Activated T-helper 17 cell treated with anti-CD3 and anti-CD28 coated beads, Interleukin-2, amount 50 U/mL, for 72 hours (primary cell): ENCODE results near the gene NPAS3. TPM values are rescaled to one million over a fixed set of nuclear protein-coding genes. Genes with fewer than 3 reads are reported as not detected.
"Not testable (repeated sequence)": the region's sequence is repeated elsewhere in the genome, so short reads cannot be mapped to it uniquely, and the experiment has no call there.

Experiments
- ATAC-seq: fragments of 150-1000 bp; cut with Tn5 transposase; replicated peaks from 2 replicates; pipeline ENCODE4 v1.10.0; 2021; ENCODE audit warnings: mild to moderate bottlenecking, moderate library complexity
- H3K27ac Mint-ChIP-seq: one replicate; pipeline ENCODE4 v1.8.0; 2022; ENCODE audit warnings: mixed read lengths
- H3K27me3 Mint-ChIP-seq: one replicate; pipeline ENCODE4 v1.8.0; 2022; ENCODE audit warnings: mixed read lengths
- H3K36me3 Mint-ChIP-seq: one replicate; pipeline ENCODE4 v1.8.0; 2022; ENCODE audit warnings: low read depth, mild to moderate bottlenecking, mixed read lengths
- H3K4me1 Mint-ChIP-seq: one replicate; pipeline ENCODE4 v1.8.0; 2022; ENCODE audit warnings: mixed read lengths
- H3K4me3 Mint-ChIP-seq: one replicate; pipeline ENCODE4 v1.8.0; 2022; ENCODE audit warnings: mild to moderate bottlenecking, mixed read lengths
- H3K9me3 Mint-ChIP-seq: one replicate; pipeline ENCODE4 v1.8.0; 2022; ENCODE audit warnings: mixed read lengths
- total RNA-seq, 2 donors: library from RNA; stranded (reverse); gene quantifications; one replicate each; pipeline ENCODE4 v1.2.3, GENCODE V29; 2022

Gene NPAS3
- total RNA-seq, 2 donors from 2014 or later = not detected

DNA sequence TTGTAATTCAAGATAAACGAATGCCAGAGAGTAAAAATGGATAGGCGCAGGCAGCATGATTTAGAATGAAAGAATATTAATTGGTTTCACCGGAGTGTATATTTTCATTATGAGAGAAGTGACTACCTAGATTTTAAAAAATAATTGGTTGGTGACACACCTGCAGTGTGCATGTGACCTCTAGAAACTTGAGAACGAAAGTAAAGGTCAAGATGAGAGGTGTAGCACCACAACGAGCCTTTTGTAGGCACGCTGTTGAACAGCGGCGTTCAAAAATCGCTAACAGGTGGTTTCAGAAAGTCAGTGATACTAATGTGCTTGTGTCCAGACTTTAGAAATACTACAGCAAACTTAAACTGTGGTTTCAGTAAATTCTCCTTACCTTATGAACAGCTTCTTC is 123.8 kb downstream of the NPAS3 start:
- no peak for ATAC-seq
- no peaks in the 10 kb centered on the region for H3K4me1 Mint-ChIP-seq
- peaks cover 6% of the 10 kb centered on the region for H3K27me3 Mint-ChIP-seq
- H3K36me3 Mint-ChIP-seq = no peaks in the 10 kb centered on the region
- H3K27ac Mint-ChIP-seq = no peak overlapping the region
- H3K4me3 Mint-ChIP-seq = no peak overlapping the region
- H3K9me3 Mint-ChIP-seq = no peaks in the 10 kb centered on the region

DNA sequence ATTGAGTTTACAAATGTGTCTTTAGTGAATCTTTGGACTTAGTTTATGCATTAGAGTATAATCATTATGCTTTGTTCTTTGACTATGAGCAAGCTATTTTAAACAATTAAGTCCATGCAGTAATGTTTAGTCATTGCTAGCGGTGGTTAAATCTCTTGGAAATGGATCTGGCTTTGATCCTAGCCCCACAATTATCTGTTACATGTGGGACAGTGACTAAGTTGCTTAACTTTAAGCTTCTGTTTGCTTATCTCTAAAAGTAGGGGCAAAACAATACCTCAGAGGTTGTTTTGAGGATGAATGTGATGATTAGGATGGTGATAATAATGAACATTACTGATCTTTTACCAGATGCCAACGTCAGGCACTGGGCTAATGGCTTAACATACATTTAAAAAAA is 124.2 kb downstream of the NPAS3 start:
- no peaks in the 10 kb centered on the region for H3K4me1 Mint-ChIP-seq
- H3K27me3 Mint-ChIP-seq = peaks cover 6% of the 10 kb centered on the region
- H3K4me3 Mint-ChIP-seq = no peak overlapping the region
- ATAC-seq = no peak
- H3K27ac Mint-ChIP-seq = no peak overlapping the region
- H3K9me3 Mint-ChIP-seq = no peaks in the 10 kb centered on the region
- H3K36me3 Mint-ChIP-seq = no peaks in the 10 kb centered on the region

DNA sequence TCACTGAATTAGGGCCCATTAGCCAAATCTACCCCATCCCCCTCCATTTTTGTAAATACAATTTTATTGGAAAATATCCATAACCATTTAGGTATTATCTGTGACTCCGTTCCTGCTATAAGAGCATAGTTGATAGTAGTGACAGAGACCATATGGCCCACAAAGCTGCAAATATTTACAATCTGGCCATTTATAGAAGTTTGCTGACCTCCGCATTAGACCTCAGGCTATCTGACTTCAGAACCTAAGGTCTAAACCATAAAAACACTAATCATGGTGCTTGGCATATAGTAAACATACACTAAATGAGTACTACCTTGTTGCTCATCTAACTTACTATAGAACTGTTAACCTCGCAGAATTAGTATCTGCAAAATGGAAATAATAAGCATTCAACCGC is 124.8 kb downstream of the NPAS3 start:
- Mint-ChIP-seq H3K9me3 (no peaks in the 10 kb centered on the region), H3K4me3 (no peak overlapping the region), H3K27ac (no peak overlapping the region), H3K36me3 (no peaks in the 10 kb centered on the region), H3K27me3 (peaks cover 6% of the 10 kb centered on the region), H3K4me1 (no peaks in the 10 kb centered on the region)
- ATAC-seq = no peak

DNA sequence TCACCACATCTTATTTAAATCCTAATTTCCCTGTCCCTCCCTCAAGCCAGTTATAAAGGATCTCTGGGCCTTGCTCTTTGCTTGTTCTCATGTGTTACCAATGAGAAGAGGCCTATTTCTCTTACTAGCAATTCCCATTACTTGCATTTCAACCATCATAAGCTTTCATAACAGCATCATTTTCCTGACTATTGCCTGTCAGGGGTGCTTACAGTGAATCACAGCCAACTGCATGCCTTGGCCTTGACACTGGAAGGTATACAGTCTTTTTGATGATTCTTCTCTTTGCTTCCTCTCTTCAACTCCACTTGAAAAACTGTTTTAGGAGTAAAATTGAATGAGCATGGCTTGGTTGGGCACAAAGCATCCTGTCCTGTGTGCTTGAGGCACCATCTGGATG is 127.0 kb downstream of the NPAS3 start:
- H3K36me3 Mint-ChIP-seq = no peaks in the 10 kb centered on the region
- no peak overlapping the region for H3K27ac Mint-ChIP-seq
- ATAC-seq = no peak
- H3K4me3 Mint-ChIP-seq = no peak overlapping the region
- H3K9me3 Mint-ChIP-seq = no peaks in the 10 kb centered on the region
- no peaks in the 10 kb centered on the region for H3K4me1 Mint-ChIP-seq
- peaks cover 3% of the 10 kb centered on the region for H3K27me3 Mint-ChIP-seq

DNA sequence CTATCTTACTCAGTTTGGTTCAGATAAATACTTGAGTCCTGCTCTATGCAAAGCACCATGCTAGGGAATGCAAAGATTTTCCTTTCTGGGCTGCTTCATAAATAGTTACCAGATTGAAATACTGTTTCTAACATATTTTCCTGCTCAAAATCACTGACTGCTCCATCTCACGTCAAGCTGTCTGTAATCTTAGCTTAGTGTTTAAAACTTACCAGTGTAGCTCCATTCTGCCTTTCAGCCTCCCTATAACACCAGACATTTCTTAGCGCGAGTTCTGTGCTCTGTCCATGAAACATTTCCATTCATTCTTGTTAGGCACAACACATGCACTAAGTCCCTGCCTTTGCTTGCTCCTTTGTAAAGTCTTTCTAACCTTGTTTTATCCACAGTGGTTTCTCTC is 129.4 kb downstream of the NPAS3 start:
- no peak for ATAC-seq
- Mint-ChIP-seq H3K27me3 (no peaks in the 10 kb centered on the region), H3K9me3 (no peaks in the 10 kb centered on the region), H3K4me3 (no peak overlapping the region), H3K27ac (no peak overlapping the region), H3K36me3 (no peaks in the 10 kb centered on the region), H3K4me1 (no peaks in the 10 kb centered on the region)

DNA sequence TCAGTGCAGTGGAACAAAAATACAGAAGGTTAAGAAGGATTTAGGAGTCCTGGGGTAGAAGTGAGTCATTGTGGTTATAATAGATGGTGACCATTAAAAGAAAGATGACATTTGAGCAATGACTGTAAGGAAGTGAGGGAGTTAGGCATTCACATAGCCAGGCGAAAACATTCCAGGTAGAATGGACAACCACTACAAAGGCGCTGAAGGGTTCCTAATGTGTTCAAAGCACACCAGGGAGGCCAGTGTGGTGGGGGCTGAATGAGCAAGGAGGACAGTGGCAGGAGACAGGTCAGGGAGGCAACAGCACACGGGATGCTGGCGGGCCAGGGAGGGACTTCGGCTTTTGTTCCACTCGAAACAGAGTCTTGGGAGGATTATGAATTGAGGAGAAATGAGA is 129.9 kb downstream of the NPAS3 start:
- ATAC-seq = no peak
- H3K4me3 Mint-ChIP-seq = no peak overlapping the region
- H3K9me3 Mint-ChIP-seq = no peaks in the 10 kb centered on the region
- H3K36me3 Mint-ChIP-seq = no peaks in the 10 kb centered on the region
- H3K27ac Mint-ChIP-seq = no peak overlapping the region
- H3K27me3 Mint-ChIP-seq = peaks cover 3% of the 10 kb centered on the region
- H3K4me1 Mint-ChIP-seq = no peaks in the 10 kb centered on the region

DNA sequence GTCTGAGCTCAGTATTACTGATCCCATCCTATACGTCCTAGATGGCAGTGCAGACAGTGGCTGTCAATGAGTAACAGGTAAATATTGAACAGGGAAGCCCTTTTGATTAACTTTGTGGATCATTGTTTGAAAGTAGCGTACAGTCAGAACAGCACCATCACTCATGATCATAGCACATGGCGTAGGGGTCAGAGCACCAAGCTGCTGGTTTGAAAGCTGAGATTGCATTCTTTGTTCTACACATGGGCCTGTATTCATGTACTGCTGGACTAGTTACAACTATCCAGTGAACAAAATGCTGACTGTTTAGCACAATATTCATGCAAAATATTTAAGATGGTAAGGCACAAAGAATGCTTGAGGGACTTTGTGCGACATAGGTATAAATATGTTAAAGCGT is 131.8 kb downstream of the NPAS3 start:
- H3K4me1 Mint-ChIP-seq = no peaks in the 10 kb centered on the region
- H3K9me3 Mint-ChIP-seq = no peaks in the 10 kb centered on the region
- H3K4me3 Mint-ChIP-seq = no peak overlapping the region
- no peak for ATAC-seq
- no peak overlapping the region for H3K27ac Mint-ChIP-seq
- peaks cover 3% of the 10 kb centered on the region for H3K27me3 Mint-ChIP-seq
- no peaks in the 10 kb centered on the region for H3K36me3 Mint-ChIP-seq

DNA sequence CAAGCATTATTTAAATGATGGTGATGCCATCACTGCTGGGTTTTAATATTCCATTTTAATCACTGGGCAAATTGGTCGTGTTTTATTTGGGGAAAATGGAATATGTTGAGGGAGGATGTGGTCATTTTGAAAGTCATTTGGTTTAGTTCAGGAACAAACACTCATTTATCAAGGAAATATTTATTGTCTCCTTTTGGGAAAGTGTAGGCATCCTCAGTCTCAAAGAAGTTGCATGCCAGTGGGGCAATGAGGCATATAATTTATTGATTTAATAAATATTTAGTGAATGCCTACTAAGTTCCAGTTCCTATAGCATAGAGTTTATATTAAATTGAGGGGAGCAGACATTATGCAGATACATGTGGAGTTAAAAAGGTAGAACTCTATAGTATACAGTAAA is 134.3 kb downstream of the NPAS3 start:
- Mint-ChIP-seq H3K4me1 (no peaks in the 10 kb centered on the region), H3K9me3 (no peaks in the 10 kb centered on the region), H3K27ac (no peak overlapping the region), H3K4me3 (no peak overlapping the region), H3K27me3 (peaks cover 3% of the 10 kb centered on the region), H3K36me3 (no peaks in the 10 kb centered on the region)
- ATAC-seq = no peak

DNA sequence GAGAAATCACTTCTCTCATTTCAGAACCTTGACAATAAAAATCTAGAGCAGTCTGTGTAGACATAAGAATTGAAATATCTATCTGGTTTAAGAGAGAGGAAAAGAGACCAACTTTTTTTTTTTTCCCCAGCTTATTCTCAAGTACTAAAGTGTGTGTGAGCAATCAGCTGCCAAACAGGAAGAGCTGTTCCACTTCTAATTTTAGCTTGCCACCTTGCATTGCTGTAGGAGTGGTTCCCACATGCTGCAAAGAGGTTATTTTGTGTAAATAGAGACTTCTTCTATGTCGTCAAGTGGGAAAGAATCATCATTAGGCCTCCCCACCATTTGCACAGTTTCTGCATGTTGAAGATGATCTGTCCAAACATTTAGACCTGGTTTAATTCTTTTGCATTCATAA is 142.6 kb downstream of the NPAS3 start:
- no peak overlapping the region for H3K27ac Mint-ChIP-seq
- no peaks in the 10 kb centered on the region for H3K9me3 Mint-ChIP-seq
- H3K36me3 Mint-ChIP-seq = no peaks in the 10 kb centered on the region
- no peak overlapping the region for H3K4me3 Mint-ChIP-seq
- peaks cover 3% of the 10 kb centered on the region for H3K27me3 Mint-ChIP-seq
- no peaks in the 10 kb centered on the region for H3K4me1 Mint-ChIP-seq
- no peak for ATAC-seq

DNA sequence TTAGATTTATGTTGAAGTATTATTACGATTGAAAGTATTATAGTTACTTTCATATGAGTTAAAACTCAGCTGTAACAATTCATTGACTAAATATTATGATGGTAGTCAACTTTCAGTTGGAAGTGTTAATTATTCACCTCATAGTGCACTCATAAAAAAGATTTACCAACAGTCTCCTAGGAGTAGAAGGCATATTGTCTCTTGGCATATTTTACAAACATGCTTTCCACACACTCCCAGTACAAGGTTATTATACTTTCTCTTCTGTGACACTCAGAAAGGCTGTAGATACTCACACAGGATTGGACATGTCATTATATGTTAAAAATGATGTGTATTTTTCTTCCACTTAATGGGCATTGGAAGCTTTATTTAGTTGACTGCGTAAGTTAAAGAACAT is 147.1 kb downstream of the NPAS3 start:
- ATAC-seq = no peak
- H3K4me3 Mint-ChIP-seq = no peak overlapping the region
- H3K9me3 Mint-ChIP-seq = peaks cover 5% of the 10 kb centered on the region
- H3K27me3 Mint-ChIP-seq = peaks cover 3% of the 10 kb centered on the region
- no peaks in the 10 kb centered on the region for H3K36me3 Mint-ChIP-seq
- no peak overlapping the region for H3K27ac Mint-ChIP-seq
- H3K4me1 Mint-ChIP-seq = no peaks in the 10 kb centered on the region

DNA sequence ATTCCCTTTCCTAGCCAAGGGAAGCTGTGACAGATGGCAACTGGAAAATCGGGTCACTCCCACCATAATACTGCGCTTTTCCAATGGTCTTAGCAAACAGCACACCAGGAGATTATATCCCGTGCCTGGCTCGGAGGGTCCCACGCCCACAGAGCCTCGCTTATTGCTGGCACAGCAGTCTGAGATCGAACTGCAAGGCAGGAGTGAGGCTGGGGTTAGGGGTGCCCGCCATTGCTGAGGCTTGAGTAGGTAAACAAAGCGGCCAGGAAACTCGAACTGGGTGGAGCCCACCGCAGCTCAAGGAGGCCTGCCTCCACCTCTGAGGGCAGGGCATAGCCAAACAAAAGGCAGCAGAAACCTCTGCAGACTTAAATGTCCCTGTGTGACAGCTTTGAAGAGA is 149.6 kb downstream of the NPAS3 start:
- not testable (repeated sequence) for H3K9me3 Mint-ChIP-seq, H3K27me3 Mint-ChIP-seq, H3K36me3 Mint-ChIP-seq, H3K4me3 Mint-ChIP-seq, ATAC-seq, H3K4me1 Mint-ChIP-seq, H3K27ac Mint-ChIP-seq

DNA sequence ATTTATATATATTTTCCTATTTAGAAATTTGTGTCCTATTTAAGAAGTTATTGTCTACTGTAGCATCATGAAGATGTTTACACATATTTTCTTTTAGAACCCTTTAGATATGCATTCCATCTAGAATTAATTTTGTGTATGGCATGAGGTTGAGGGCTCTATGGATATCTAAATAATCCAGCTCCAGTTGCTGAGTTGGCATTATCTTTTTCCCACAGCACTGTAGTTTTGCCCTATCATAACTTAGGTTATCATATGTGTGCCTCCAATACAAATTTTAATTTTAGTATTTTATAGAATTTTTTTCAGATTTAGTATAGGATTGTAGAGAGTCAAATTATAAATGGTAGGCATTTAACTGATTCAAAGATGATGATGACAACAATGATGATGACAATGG is 159.3 kb downstream of the NPAS3 start:
- no peak for ATAC-seq

DNA sequence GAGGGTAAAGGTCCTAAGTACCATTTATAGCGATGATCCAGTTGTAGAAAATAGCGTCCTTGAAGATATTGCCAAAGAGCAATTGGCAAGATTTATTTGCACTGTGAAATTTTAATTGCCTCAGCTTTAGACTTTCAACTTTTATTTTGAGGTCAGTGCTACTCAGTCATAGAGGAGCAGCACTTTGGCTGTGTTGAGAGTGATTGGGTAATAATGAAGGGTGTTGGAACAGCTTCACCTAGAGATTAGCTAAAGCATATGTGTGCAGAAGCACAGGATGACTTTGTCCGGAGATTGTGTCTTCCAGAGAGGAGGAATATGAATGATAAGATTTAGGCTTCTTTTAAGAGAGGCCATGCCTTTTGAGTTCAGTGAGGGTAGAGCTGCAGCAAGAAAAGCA is 164.8 kb downstream of the NPAS3 start:
- no peaks in the 10 kb centered on the region for H3K27me3 Mint-ChIP-seq

More for the DNA sequence above, 159.3 kb downstream of the NPAS3 start:
- H3K36me3 Mint-ChIP-seq = no peaks in the 10 kb centered on the region
- H3K4me3 Mint-ChIP-seq = no peak overlapping the region
- H3K9me3 Mint-ChIP-seq = peaks cover 4% of the 10 kb centered on the region
- H3K27ac Mint-ChIP-seq = no peak overlapping the region
- H3K4me1 Mint-ChIP-seq = no peaks in the 10 kb centered on the region
- no peaks in the 10 kb centered on the region for H3K27me3 Mint-ChIP-seq

DNA sequence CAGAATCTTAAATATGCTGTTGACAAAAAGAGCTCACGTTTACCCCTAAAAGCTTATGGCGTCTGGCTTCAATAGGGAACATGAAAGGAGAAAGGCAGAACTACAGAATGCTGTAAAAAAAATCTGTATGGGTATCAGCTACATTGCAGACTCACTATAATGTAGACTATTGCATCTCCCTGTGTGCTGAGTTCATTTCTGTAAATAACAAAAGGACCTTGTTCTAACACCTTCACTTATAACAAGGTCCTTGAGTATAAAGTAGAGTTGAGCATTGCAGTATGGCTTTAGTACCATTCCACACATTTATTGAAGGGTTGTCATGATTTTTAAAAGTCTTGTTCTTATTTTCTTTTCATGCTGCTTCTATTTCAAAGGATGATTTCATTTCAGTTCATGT is 165.3 kb downstream of the NPAS3 start:
- Mint-ChIP-seq H3K4me1 (no peaks in the 10 kb centered on the region), H3K27ac (no peak overlapping the region), H3K36me3 (no peaks in the 10 kb centered on the region), H3K4me3 (no peak overlapping the region), H3K27me3 (no peaks in the 10 kb centered on the region), H3K9me3 (peaks cover 3% of the 10 kb centered on the region)
- ATAC-seq = no peak

More for the DNA sequence above, 164.8 kb downstream of the NPAS3 start:
- Mint-ChIP-seq H3K4me1 (no peaks in the 10 kb centered on the region), H3K4me3 (no peak overlapping the region), H3K27ac (no peak overlapping the region), H3K9me3 (peaks cover 3% of the 10 kb centered on the region), H3K36me3 (no peaks in the 10 kb centered on the region)
- ATAC-seq = no peak

DNA sequence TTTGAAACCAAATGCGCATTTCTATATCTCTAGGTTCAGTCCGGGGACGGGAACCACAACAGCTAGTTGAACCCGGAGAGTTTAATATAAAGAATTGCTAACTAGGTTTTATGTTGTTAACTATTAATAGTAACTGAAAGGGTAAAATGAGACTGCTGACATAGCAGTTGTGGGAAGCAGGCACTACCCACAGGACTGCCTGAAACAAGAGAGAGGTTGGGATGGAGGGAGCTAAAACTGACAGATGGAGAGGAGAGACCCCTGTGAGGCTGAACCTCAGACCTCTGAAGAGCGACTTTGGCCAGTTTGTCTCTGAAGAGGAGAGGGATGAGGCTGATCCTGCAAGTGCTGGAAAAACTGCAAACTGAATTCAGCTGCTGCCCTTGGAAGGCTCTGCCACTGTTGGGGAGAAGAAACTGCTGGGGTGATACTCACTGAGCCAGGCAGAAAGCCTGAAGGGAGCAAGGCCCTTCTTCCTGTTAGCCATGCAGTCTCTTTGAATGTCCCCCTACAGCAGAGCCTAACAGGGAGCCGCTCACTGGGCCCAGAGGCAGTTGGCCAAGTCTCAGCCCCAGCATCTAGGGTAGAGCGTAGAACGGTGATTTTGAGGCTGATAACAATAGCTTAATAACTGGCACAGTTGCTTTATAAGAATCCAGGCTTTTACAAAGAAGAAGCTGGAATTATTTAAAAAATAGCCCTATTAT is 172.2 kb downstream of the NPAS3 start:
- Mint-ChIP-seq H3K4me3 (no peak overlapping the region), H3K4me1 (no peaks in the 10 kb centered on the region), H3K27ac (no peak overlapping the region), H3K27me3 (no peaks in the 10 kb centered on the region), H3K36me3 (no peaks in the 10 kb centered on the region), H3K9me3 (peaks cover 3% of the 10 kb centered on the region)
- no peak for ATAC-seq

DNA sequence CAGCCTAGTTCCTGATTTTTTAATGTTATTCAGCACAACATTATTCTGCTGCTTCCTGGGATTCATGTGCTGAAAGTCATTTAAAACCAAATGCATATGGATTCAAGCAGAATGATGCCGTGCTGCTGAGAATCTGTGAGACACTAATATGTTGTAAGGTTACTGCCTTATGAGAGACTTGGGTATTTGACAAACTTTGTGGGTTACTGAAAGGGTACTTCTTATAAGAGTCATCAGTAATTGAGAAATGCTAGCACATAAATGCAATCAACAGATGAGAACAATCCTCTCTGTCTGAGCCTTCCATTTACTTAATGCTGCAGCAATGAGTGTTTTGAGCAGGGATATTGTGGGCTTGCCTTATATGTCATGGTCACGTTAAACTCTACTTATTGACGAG is 175.7 kb downstream of the NPAS3 start:
- Mint-ChIP-seq H3K9me3 (no peaks in the 10 kb centered on the region), H3K27me3 (no peaks in the 10 kb centered on the region), H3K36me3 (no peaks in the 10 kb centered on the region), H3K27ac (no peak overlapping the region), H3K4me1 (no peaks in the 10 kb centered on the region), H3K4me3 (no peak overlapping the region)
- no peak for ATAC-seq
